Ovary (tissue), 3 donors: ENCODE data around the gene PMIS2.

Experiments used
- EP300 ChIP-seq: sonication (generic); formaldehyde crosslinking; IDR thresholded peaks from one replicate; pipeline ENCODE4 v1.6.1; 2017; ENCODE audit warnings: antibody characterized with exemption
- TF ChIP-seq, protein P1 (sequence below), 3 donors: fragments of 450-650 bp in 2 of 3; fragments of 200-600 bp in 1 of 3; IDR thresholded peaks; one replicate each; pipeline versions ENCODE4 v1.5.1 to v1.8.0; 2016 to 2022; ENCODE audit warnings: antibody characterized with exemption in 3 of 3, mild to moderate bottlenecking in 1 of 3
- donor health status: DM: no; HTN: no; CAD: no.

- TF ChIP-seq EP300, result no peak
- TF ChIP-seq, protein P1, sequence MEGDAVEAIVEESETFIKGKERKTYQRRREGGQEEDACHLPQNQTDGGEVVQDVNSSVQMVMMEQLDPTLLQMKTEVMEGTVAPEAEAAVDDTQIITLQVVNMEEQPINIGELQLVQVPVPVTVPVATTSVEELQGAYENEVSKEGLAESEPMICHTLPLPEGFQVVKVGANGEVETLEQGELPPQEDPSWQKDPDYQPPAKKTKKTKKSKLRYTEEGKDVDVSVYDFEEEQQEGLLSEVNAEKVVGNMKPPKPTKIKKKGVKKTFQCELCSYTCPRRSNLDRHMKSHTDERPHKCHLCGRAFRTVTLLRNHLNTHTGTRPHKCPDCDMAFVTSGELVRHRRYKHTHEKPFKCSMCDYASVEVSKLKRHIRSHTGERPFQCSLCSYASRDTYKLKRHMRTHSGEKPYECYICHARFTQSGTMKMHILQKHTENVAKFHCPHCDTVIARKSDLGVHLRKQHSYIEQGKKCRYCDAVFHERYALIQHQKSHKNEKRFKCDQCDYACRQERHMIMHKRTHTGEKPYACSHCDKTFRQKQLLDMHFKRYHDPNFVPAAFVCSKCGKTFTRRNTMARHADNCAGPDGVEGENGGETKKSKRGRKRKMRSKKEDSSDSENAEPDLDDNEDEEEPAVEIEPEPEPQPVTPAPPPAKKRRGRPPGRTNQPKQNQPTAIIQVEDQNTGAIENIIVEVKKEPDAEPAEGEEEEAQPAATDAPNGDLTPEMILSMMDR (IDR thresholded peaks at IDR 0.05), result no peak
Observed at GRCh38 chr19:35633727-35634440, 47.9 kb downstream of the PMIS2 start.
